Stimulated activated CD4-positive, alpha-beta T cell treated with anti-CD3 and anti-CD28 coated beads, Interleukin-4, amount 100 ng/mL, for 24 hours (primary cell): ENCODE measurements around the gene MLLT3.

Experiments used
- DNase-seq: peaks from one replicate; pipeline ENCODE4 v3.0.0-alpha.2; 2020

Gene MLLT3

DNA sequence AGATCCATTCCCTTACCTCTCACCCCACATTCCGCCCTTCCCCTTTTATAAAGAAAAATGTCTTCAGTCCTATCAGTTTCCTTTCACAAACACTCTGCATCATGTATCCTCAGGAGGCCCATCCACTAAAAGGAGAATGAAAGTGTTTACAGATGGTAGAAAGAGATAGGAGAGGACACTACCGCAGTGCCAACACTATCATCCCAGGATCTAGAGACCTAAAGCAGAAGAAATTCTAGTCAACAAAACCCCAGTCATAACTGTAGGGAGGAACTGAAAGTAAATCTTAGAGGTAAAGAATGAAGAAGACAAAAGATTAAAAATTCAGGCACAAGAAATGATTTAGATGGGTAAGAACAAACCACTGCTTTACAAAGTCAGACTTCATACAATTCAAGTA is 114.1 kb downstream of the MLLT3 start:
- no peak for DNase-seq

GRCh38 chr9:20507431-20507830 is 114.9 kb downstream of the MLLT3 start:
- no peak for DNase-seq

DNA sequence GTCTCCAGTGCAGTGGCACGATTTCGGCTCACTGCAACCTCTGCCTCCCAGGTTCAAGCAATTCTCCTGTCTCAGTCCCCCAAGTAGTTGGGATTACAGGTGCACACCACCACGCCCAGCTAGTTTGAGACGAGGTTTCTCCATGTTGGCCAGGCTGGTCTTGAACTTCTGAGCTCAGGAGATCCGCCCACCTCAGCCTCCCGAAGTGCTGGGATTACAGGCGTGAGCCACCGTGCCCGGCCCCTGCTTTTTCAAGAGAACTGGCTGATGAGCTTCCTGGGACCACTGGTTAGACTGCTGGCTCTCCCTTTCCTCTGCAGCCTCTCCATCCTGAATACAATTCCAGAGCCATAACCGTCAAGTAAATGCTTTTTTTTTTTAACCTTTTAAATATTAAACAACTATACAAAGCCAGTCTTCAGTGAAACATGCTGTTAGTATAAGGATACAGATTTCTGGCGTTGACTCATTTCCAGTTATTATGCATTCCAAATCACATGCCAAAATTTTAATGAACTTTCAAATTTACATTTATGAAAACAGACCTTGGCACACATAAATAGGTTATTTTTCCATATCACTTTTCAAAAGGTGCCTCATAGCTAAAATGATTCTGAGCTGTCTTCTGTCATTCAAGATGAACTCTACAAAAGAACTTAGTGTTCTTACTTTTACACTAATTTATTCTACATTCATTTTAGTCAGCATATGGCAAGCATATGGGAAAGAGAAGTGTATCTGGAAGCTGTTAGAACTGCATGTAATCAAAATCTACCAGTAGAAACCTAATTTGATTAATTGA is 116.0 kb downstream of the MLLT3 start:
- no peak for DNase-seq

- no peak for DNase-seq
These were observed 116.7 kb downstream of the MLLT3 start for GRCh38 chr9:20505574-20505973.

GRCh38 chr9:20504930-20505329 is 117.4 kb downstream of the MLLT3 start:
- no peak for DNase-seq

- DNase-seq = no peak
These were observed 122.2 kb downstream of the MLLT3 start for GRCh38 chr9:20500101-20500500.

GRCh38 chr9:20499013-20499412 is 123.3 kb downstream of the MLLT3 start:
- no peak for DNase-seq

GRCh38 chr9:20496328-20496727 is 126.0 kb downstream of the MLLT3 start:
- DNase-seq = no peak

DNA sequence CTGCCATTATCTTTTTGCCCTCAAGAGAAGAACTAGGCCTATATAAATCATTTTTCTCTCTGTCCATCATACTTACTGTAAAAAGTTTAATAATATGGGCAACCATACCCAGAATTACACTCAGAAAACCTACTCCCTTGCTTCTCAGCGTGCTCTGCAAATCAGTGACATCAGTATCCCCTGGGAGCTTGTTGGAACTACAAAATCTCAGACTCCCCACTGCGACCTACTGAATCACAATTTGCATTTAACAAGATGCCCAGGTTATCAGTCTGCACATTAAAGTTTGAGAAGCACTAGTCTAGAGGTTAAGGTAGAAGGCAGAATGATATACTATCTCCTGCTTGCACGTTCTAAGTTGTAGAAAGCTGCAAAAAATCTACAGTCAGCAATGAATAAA is 127.2 kb downstream of the MLLT3 start:
- DNase-seq = no peak

DNA sequence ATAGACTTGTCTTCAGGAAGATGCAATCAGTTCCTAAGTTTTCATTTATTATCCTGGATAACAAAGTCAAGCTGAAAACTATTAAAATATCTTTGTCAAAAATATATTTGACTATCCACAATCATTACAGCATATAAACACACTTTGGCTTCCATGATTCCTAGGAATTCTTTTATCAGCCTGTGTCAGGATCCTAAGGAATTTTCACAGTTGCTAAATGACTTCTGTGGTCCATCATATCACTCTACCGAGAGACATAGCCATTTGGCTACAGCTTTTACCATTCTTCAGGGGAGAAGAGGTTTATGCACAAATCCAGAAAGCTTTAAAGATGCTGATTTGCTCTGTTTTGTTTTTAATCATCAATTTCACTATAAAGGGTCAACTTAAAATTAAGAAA is 128.3 kb downstream of the MLLT3 start:
- DNase-seq = no peak

- DNase-seq = no peak
These were observed 129.5 kb downstream of the MLLT3 start for GRCh38 chr9:20492772-20493171.

DNA sequence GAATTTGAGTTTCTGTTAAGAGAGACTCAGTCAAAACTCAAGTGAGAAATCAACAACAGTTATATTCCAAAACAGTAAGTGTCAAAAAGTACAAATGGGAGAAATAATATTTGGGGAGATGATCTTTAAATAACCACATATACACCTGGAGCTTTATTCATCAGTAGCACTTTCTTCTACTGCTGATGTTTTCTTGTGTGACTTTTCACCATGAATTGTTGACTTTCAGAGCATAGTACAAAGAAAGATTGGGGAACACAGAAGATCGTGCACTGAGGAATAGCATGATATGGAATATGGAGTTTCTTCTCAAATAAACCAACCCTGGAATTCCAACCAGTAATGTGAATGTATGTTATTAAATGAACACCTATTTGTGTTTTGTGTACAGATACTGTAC is 130.7 kb downstream of the MLLT3 start:
- DNase-seq = no peak

GRCh38 chr9:20490246-20490834 is 132.0 kb downstream of the MLLT3 start:
- no peak for DNase-seq

- no peak for DNase-seq
These were observed 133.6 kb downstream of the MLLT3 start for GRCh38 chr9:20488691-20489090.

DNA sequence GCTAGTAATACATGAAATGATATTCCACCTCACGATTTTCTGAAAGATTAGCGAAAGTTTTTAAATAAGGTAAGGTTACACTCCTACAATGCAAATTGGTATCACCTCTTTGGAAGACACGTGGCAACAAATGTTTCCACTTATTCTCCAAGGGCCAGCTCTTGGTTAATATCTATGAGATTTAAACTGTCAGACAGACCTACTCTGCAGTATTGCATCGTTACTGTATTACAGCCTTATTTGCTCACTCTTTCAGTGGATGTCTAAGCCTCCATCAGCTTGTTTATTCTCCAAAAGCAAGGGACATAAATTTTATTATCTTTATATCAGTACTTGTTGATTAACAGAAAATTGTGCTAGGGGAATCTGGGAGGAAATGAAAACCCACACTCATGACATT is 135.7 kb downstream of the MLLT3 start:
- DNase-seq = no peak

DNA sequence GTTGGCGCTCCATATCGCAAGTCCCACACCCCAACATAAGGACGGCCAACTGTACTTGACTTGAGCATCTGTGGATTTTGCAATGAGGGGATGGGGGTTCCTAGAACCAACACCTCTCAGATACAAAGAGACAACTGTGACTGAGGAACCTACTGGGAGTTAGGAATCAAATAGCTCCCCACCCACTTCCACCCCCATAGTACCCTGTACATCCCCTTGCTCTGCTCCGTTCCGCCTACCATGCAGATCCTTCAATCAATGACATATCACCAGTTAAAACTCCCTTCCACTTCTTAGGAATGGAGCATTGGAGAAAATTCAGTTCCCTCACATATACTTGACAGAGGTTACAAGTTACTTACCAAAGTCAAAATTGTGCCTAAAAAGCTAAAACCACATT is 140.9 kb downstream of the MLLT3 start:
- DNase-seq = no peak

DNA sequence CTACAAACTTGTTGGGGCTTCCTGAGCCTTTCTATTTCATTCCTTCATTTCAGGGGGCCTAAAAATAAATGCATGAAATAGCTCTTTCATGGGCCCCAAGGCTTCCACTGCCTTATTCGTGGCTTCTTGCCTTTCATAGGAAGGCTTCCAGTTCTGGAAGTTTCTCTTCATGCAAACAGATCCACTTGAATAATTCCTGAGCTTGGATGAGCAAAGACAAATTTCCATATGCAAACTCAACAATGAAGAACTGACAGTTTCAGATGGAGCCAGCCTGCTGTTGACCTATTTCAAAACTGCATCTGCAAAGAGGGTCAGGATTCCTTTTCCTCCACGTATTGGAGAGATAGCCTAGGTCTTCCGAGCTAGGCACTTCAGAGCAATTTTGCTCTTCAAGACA is 142.1 kb downstream of the MLLT3 start:
- DNase-seq = no peak

GRCh38 chr9:20479419-20480155 is 142.7 kb downstream of the MLLT3 start:
- no peak for DNase-seq

- no peak for DNase-seq
These were observed 143.5 kb downstream of the MLLT3 start for GRCh38 chr9:20478786-20479185.

DNA sequence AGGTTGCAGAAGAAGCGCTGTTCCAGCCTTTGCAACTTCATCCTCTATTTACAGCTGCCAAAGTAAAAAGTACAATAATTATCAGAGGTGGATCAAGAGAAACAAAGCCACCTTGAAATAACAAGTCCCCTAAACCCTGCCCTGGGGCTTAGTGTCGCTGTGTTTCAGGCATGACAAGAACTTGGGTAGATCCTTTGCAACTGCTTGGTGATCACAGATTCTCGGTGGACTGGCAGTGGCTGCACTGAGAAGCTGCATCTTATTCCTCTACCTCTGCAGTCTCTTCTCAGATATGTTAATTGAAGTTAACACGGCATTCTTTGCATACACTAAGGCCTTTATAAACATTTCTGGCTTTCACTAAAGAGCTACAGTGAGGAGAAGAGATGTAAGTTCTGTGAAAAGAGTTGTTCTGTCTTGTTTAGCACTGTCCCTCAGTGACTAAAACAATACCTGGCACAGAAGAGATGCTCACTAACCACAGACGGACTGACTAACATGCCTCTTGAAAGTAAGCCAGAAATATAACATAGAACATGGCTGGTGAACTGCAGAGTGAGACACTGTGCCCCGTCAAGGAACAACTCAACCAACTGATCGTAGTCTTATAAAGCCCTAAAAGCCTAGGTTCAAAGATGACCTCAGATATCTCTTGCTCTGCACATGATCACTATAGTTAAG is 144.2 kb downstream of the MLLT3 start:
- no peak for DNase-seq

GRCh38 chr9:20476912-20477521 is 145.3 kb downstream of the MLLT3 start:
- no peak for DNase-seq

DNA sequence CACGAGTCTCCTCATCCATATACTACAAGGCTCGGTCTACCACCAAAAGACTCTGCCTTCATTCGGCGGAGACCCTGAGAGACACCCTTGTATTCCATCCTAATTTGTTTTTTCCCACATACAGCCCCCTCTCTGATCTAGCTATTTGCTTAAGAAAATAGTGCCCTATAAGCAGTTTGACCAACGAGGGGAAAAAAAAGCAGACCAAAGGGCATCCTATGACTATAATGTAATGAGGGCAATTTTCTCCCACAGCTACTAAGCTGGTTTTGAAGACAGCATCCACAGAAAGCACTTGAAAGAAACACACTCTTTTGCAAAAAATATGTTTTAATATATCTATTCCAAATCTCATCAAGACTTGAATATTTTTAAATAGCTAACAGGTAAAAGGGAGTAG is 147.8 kb downstream of the MLLT3 start:
- no peak for DNase-seq

GRCh38 chr9:20473515-20474013 is 148.7 kb downstream of the MLLT3 start:
- DNase-seq = no peak
